ENCODE measurements around the gene KIF13A.
"Not testable (repeated sequence)": the region's sequence is repeated elsewhere in the genome, so short reads cannot be mapped to it uniquely, and the experiment has no call there.

KIF13A gene

GRCh38 chr6:17987447-17987696 is at the start of gene KIF13A:
Gene KIF13A, minus strand, starts transcription at chr6:17987635. Its CDS starts 172 bp downstream, at chr6:17987463.
- DNase-seq (ENCODE audit: low read depth in 2 of 2): no peak

- DNase-seq (ENCODE audit: low read depth in 2 of 2): no peak
Observed at GRCh38 chr6:18036781-18037180, 49.3 kb upstream of the KIF13A start.

GRCh38 chr6:18035330-18035854 is 48.0 kb upstream of the KIF13A start:
- DNase-seq (ENCODE audit: low read depth in 2 of 2): no peak

GRCh38 chr6:18034798-18035202 is 47.4 kb upstream of the KIF13A start:
- DNase-seq (ENCODE audit: low read depth in 2 of 2): no peak

GRCh38 chr6:18031680-18032256 is 44.3 kb upstream of the KIF13A start:
- DNase-seq (ENCODE audit: low read depth in 2 of 2): no peak

GRCh38 chr6:18031189-18031588 is 43.8 kb upstream of the KIF13A start:
- no peak for DNase-seq (ENCODE audit: low read depth in 2 of 2)

- no peak for DNase-seq (ENCODE audit: low read depth in 2 of 2)
Observed at GRCh38 chr6:18028332-18028731, 40.9 kb upstream of the KIF13A start.

GRCh38 chr6:18025596-18025995 is 38.2 kb upstream of the KIF13A start:
- no peak for DNase-seq (ENCODE audit: low read depth in 2 of 2)

- DNase-seq (ENCODE audit: low read depth in 2 of 2): no peak
Observed at GRCh38 chr6:18024876-18025275, 37.4 kb upstream of the KIF13A start.

GRCh38 chr6:18023891-18024290 is 36.5 kb upstream of the KIF13A start:
- no peak for DNase-seq (ENCODE audit: low read depth in 2 of 2)

GRCh38 chr6:18022398-18023231 is 35.2 kb upstream of the KIF13A start:
- no peak for DNase-seq (ENCODE audit: low read depth in 2 of 2)

GRCh38 chr6:18021166-18021850 is 33.9 kb upstream of the KIF13A start:
- no peak for DNase-seq (ENCODE audit: low read depth in 2 of 2)

- not testable (repeated sequence) for DNase-seq (ENCODE audit: low read depth in 2 of 2)
Observed at GRCh38 chr6:18020545-18020944, 33.1 kb upstream of the KIF13A start.

- DNase-seq (ENCODE audit: low read depth in 2 of 2): no peak
Observed at GRCh38 chr6:18019539-18020534, 32.4 kb upstream of the KIF13A start.

- not testable (repeated sequence) for DNase-seq (ENCODE audit: low read depth in 2 of 2)
Observed at GRCh38 chr6:18019133-18019532, 31.7 kb upstream of the KIF13A start.

- DNase-seq (ENCODE audit: low read depth in 2 of 2): no peak
Observed at GRCh38 chr6:18016698-18017097, 29.3 kb upstream of the KIF13A start.

GRCh38 chr6:18016133-18016532 is 28.7 kb upstream of the KIF13A start:
- no peak for DNase-seq (ENCODE audit: low read depth in 2 of 2)

GRCh38 chr6:18011287-18011686 is 23.9 kb upstream of the KIF13A start:
- DNase-seq (ENCODE audit: low read depth in 2 of 2): no peak

- DNase-seq (ENCODE audit: low read depth in 2 of 2): not testable (repeated sequence)
Observed at GRCh38 chr6:18010540-18010939, 23.1 kb upstream of the KIF13A start.

GRCh38 chr6:18004256-18004985 is 17.0 kb upstream of the KIF13A start:
- no peak for DNase-seq (ENCODE audit: low read depth in 2 of 2)

- no peak for DNase-seq (ENCODE audit: low read depth in 2 of 2)
Observed at GRCh38 chr6:17999425-17999824, 12.0 kb upstream of the KIF13A start.
